Osteoblast (primary cell): ENCODE measurements around the gene MYOM3. TPM values are rescaled to one million over a fixed set of nuclear protein-coding genes. Genes with fewer than 3 reads are reported as not detected.

Source experiments
- DNase-seq: peaks from one replicate; pipeline ENCODE4 v3.0.0; 2011; ENCODE audit warnings: low spot score, mixed read lengths; ENCODE audit not compliant: insufficient read length; ENCODE audit errors: missing footprints
- H2AFZ ChIP-seq: 2 replicates; pipeline ENCODE4 v1.6.0; 2011; ENCODE audit warnings: mild to moderate bottlenecking, low read length
- H3K27ac ChIP-seq: 2 replicates; pipeline ENCODE4 v1.5.1; 2011; ENCODE audit warnings: mild to moderate bottlenecking, low read depth, low read length, moderate library complexity
- H3K27me3 ChIP-seq: 2 replicates; pipeline ENCODE4 v1.6.0; 2012; ENCODE audit warnings: mild to moderate bottlenecking, control low read depth, inconsistent platforms, low read length, moderate library complexity; ENCODE audit not compliant: insufficient read depth
- H3K36me3 ChIP-seq: 2 replicates; pipeline ENCODE4 v1.5.1; 2011; ENCODE audit warnings: mild to moderate bottlenecking, low read length, control low read depth, moderate library complexity; ENCODE audit not compliant: insufficient read depth
- H3K4me1 ChIP-seq: 2 replicates; pipeline ENCODE4 v1.5.1; 2011; ENCODE audit warnings: mild to moderate bottlenecking, low read length, control low read depth, moderate library complexity; ENCODE audit not compliant: insufficient read depth
- H3K4me2 ChIP-seq: 2 replicates; pipeline ENCODE4 v1.6.0; 2011; ENCODE audit warnings: mild to moderate bottlenecking, low read length; ENCODE audit not compliant: insufficient read depth
- H3K4me3 ChIP-seq: fragments of 200-600 bp; sonication (generic); 3 replicates; pipeline ENCODE4 v1.5.1; 2012; ENCODE audit warnings: mild to moderate bottlenecking, low read length, inconsistent platforms; ENCODE audit not compliant: insufficient read depth
- H3K79me2 ChIP-seq: 2 replicates; pipeline ENCODE4 v1.6.0; 2012; ENCODE audit warnings: mild to moderate bottlenecking, low read length, control low read depth, inconsistent platforms; ENCODE audit not compliant: insufficient read depth
- H3K9me3 ChIP-seq: 2 replicates; pipeline ENCODE4 v1.5.1; 2011; ENCODE audit warnings: low read depth, low read length, control low read depth
- H4K20me1 ChIP-seq: 2 replicates; pipeline ENCODE4 v1.6.0; 2012; ENCODE audit warnings: mild to moderate bottlenecking, low read length, control low read depth; ENCODE audit not compliant: insufficient read depth
- total RNA-seq: library from RNA; depleted of rRNA; stranded (reverse); fragments of >200 nt; gene quantifications from 2 replicates; pipeline ENCODE4 v1.2.3, GENCODE V29; 2012
- TF ChIP-seq, protein P1 (sequence below): IDR thresholded peaks from 2 replicates; pipeline ENCODE4 v1.5.1; 2011; ENCODE audit warnings: mild to moderate bottlenecking, low read depth, low read length, moderate library complexity; ENCODE audit errors: extremely low read depth

The MYOM3 gene
- total RNA-seq, 1 donor = under 0.01 TPM

DNA sequence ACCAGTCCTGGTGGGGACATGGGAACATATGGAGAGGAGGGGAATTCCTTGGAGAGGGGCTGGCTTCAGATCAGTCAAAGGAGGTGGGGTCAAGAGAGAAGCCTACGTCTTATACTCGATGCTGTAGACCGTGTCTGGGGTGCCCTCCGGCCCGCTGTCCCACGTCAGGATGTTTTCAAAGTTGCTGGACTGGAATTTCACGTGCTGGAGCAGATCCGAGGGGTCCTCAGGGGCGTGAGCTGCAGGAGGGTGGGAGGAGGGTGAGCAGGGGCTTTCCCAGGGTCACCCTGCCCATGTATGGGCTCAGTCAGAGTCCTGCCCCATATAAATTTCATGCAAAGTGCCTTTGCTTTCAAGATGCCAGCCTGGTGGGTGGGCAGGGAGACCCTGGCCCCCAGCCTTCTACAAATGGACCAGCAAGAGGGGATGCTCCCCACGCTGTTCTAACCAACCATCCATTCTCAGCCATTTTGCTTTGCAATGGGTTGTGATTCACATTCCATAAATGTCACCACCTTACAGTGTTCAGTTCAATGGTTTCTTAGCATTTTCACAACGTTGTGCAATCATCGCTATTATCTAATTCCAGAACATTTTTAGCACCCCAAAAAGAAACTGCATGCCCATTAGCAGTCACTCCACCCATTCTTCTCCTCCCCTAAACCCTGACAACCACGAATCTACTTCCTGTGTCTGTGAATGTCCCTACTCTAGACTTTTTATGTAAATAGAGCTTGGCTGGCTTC lies 26.7 kb upstream of the MYOM3 start:
- no peak overlapping the region for H2AFZ ChIP-seq
- H3K27me3 ChIP-seq = peaks cover 2% of the 10 kb centered on the region
- no peaks in the 10 kb centered on the region for H3K9me3 ChIP-seq
- H3K4me2 ChIP-seq = no peak overlapping the region
- no peaks in the 10 kb centered on the region for H4K20me1 ChIP-seq
- H3K4me3 ChIP-seq = no peak overlapping the region
- peaks cover 4% of the 10 kb centered on the region for H3K4me1 ChIP-seq
- H3K36me3 ChIP-seq = no peaks in the 10 kb centered on the region
- no peak overlapping the region for H3K27ac ChIP-seq
- H3K79me2 ChIP-seq = no peaks in the 10 kb centered on the region
- TF ChIP-seq, protein P1, sequence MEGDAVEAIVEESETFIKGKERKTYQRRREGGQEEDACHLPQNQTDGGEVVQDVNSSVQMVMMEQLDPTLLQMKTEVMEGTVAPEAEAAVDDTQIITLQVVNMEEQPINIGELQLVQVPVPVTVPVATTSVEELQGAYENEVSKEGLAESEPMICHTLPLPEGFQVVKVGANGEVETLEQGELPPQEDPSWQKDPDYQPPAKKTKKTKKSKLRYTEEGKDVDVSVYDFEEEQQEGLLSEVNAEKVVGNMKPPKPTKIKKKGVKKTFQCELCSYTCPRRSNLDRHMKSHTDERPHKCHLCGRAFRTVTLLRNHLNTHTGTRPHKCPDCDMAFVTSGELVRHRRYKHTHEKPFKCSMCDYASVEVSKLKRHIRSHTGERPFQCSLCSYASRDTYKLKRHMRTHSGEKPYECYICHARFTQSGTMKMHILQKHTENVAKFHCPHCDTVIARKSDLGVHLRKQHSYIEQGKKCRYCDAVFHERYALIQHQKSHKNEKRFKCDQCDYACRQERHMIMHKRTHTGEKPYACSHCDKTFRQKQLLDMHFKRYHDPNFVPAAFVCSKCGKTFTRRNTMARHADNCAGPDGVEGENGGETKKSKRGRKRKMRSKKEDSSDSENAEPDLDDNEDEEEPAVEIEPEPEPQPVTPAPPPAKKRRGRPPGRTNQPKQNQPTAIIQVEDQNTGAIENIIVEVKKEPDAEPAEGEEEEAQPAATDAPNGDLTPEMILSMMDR = no peak
- DNase-seq = no peak

DNA sequence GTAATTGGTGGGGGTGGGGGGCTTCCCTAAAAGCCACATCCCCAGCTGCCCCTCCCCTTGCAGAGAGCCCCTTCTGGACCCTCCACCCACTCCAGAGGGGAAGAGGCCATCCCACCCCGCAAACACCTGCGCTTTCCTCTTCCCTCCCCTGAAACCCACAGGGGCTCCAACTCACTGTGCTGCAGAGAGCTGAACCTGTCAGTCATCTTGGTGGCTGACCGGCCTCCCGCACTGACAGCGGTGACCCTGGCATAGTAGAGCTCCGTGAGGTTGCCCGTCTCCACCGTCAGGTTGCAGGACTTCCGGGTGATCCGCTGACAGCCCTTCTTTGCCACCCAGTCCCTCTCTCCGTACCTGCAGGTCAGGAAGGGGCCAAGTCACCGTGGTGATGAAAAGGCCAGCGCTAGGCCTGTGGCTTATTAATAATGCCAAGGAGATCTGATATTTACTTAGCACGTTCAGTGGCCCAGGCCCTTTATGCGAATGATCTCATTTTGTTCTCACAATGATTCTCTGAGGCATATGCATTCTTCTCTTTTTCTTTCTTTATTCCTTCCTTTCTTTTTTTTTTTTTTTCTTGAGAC lies 25.1 kb upstream of the MYOM3 start:
- DNase-seq = no peak
- no peak overlapping the region for H3K4me3 ChIP-seq
- H3K27me3 ChIP-seq = no peaks in the 10 kb centered on the region
- no peaks in the 10 kb centered on the region for H3K36me3 ChIP-seq
- no peaks in the 10 kb centered on the region for H3K4me1 ChIP-seq
- no peaks in the 10 kb centered on the region for H4K20me1 ChIP-seq
- no peak overlapping the region for H3K4me2 ChIP-seq
- H3K79me2 ChIP-seq = no peaks in the 10 kb centered on the region
- H3K9me3 ChIP-seq = no peaks in the 10 kb centered on the region
- H2AFZ ChIP-seq = no peak overlapping the region
- no peak overlapping the region for H3K27ac ChIP-seq
- TF ChIP-seq, protein P1 = no peak

DNA sequence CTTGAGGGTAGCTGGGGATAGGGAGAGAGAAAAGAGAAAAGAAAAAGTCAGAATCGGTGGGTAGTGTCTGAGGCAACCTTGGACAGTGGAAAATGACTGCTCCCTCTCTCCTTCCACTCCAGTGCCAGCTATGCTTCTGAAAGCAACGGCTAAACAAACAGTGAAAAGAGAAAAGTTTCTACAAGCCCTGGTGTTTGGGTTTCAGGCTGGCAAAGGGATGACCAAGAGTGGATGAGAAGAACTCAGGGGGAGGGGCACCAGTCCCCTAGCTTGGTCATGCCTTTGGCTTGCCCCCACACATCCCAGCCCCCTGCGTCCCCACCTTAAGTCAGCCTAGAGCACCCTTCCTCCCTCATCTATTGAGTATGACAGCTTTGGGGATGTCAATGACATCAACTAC lies 22.4 kb upstream of the MYOM3 start:
- Histone ChIP-seq H3K4me3 (no peak overlapping the region), H3K79me2 (no peaks in the 10 kb centered on the region), H4K20me1 (no peaks in the 10 kb centered on the region), H2AFZ (no peak overlapping the region), H3K4me2 (no peak overlapping the region), H3K27ac (no peak overlapping the region), H3K9me3 (no peaks in the 10 kb centered on the region), H3K36me3 (no peaks in the 10 kb centered on the region), H3K27me3 (no peaks in the 10 kb centered on the region), H3K4me1 (no peaks in the 10 kb centered on the region)
- DNase-seq = no peak
- TF ChIP-seq, protein P1 = no peak

DNA sequence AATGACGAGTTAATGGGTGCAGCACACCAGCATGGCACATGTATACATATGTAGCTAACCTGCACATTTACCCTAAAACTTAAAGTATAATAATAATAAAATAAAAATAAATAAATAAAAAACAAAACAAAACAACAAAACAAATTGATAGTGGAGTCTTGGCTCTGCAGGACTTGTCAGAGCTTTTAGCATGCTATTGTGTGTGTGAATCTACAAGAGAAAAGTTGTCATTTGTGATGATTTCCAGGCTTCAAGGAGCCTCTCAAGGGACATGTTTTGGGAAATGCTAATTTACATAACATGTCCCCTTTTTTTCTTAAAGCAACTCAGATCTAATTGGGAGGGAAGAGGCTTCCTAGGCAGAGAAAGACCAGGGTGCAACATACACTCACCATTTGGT lies 21.9 kb upstream of the MYOM3 start:
- Histone ChIP-seq H3K4me3 (no peak overlapping the region), H3K4me2 (no peak overlapping the region), H4K20me1 (no peaks in the 10 kb centered on the region), H3K36me3 (no peaks in the 10 kb centered on the region), H3K4me1 (no peaks in the 10 kb centered on the region), H3K27ac (no peak overlapping the region), H2AFZ (no peak overlapping the region), H3K79me2 (no peaks in the 10 kb centered on the region), H3K27me3 (no peaks in the 10 kb centered on the region), H3K9me3 (no peaks in the 10 kb centered on the region)
- TF ChIP-seq, protein P1 = no peak
- no peak for DNase-seq
